Small intestine (tissue), 7 donors: ENCODE measurements around the gene HAUS3. TPM values are rescaled to one million over a fixed set of nuclear protein-coding genes. Genes with fewer than 3 reads are reported as not detected.
A peak's percentile ranks its signal among the peaks of the same experiment; 100 is the strongest.

Experiments
- DNase-seq, 2 donors: peaks; one replicate each; pipeline versions ENCODE4 v3.0.0 to v3.0.0-alpha.2; 2013
- FAIRE-seq: peaks from 2 replicates; lab custom pipeline; 2012; peaks lifted over from hg19 to GRCh38; lab: Jason Lieb, UNC
- H3K27ac ChIP-seq, 3 donors: one replicate each; pipeline ENCODE4 v1.5.1; 2013; ENCODE audit warnings: low read length in 2 of 3, mild to moderate bottlenecking in 2 of 3, control low read depth in 1 of 3, inconsistent platforms in 1 of 3, low read depth in 1 of 3, moderate library complexity in 1 of 3
- H3K27me3 ChIP-seq, 3 donors: one replicate each; pipeline ENCODE4 v1.6.1; 2013; ENCODE audit warnings: low read length in 3 of 3, inconsistent platforms in 1 of 3; ENCODE audit not compliant: control insufficient read depth in 3 of 3, insufficient read depth in 3 of 3
- H3K36me3 ChIP-seq, 3 donors: one replicate each; pipeline ENCODE4 v1.6.1; 2013; ENCODE audit warnings: low read length in 3 of 3, inconsistent platforms in 1 of 3, low read depth in 1 of 3, mild to moderate bottlenecking in 1 of 3, moderate library complexity in 1 of 3; ENCODE audit not compliant: control insufficient read depth in 3 of 3, insufficient read depth in 2 of 3
- H3K4me1 ChIP-seq, 3 donors: one replicate each; pipeline ENCODE4 v1.6.1; 2013; ENCODE audit warnings: low read length in 2 of 3, inconsistent platforms in 1 of 3, low read depth in 1 of 3, mild to moderate bottlenecking in 1 of 3, moderate library complexity in 1 of 3; ENCODE audit not compliant: control insufficient read depth in 3 of 3, insufficient read depth in 2 of 3
- H3K4me3 ChIP-seq, 3 donors: one replicate each; pipeline ENCODE4 v1.5.1; 2013; ENCODE audit warnings: low read length in 3 of 3, control low read depth in 1 of 3, inconsistent platforms in 1 of 3, low read depth in 1 of 3, mild to moderate bottlenecking in 1 of 3, moderate library complexity in 1 of 3
- H3K9me3 ChIP-seq, 2 donors: one replicate each; pipeline ENCODE4 v1.6.1; 2013; ENCODE audit warnings: low read depth in 1 of 2, low read length in 1 of 2; ENCODE audit not compliant: control insufficient read depth in 2 of 2, insufficient read depth in 1 of 2
- WGBS, 3 donors: extraction: QIAGEN DNeasy Blood & Tissue Kit; methylation state at CpG; one replicate each; pipeline ENCODE4 v1.1.7; 2013; 5-methylcytosine and 5-hydroxymethylcytosine counted together
- polyA plus RNA-seq, 4 donors: library from polyadenylated mRNA; stranded (reverse) in 3 of 4; unstranded in 1 of 4; fragments of 200-250 nt in 3 of 4; fragments of 120-200 nt in 1 of 4; gene quantifications; one replicate each; pipeline versions ENCODE4 v1.2.1 to v1.2.3, GENCODE V29; 2013
- donor health status: healthy with polysubstance abuse.
- donor health status: control.
- donor health status: control.
- donor health status: Bipolar disorder and iron deficiency.
- donor health status: healthy.

The HAUS3 gene
- polyA plus RNA-seq, 4 donors, result 4.0 to 16.4 (median 5.1) TPM

- peak; percentile 99 to 100 for DNase-seq
- 1% methylated on average over 73 to 98 of the region's 98 CpGs for WGBS, 3 donors
- Histone ChIP-seq H3K36me3 (peaks cover 0 to 37% (median 0%) of the 10 kb centered on the region in 3 donors), H3K9me3 (no peaks in the 10 kb centered on the region), H3K27me3 (no peaks in the 10 kb centered on the region), H3K4me3 (peak overlapping the region; percentile 50 to 92 (median 87)), H3K4me1 (peaks cover 1 to 24% (median 10%) of the 10 kb centered on the region in 3 donors), H3K27ac (peak overlapping the region; percentile 82 to 98 (median 88))
- FAIRE-seq, result no peak
These were observed 20.4 kb upstream of the HAUS3 start for GRCh38 chr4:2262145-2262943.

GRCh38 chr4:2261853-2262144 is 19.9 kb upstream of the HAUS3 start, which contains the start of gene MXD4:
Gene MXD4 (minus strand): TSS chr4:2262109. CDS start chr4:2261980, 129 bp downstream.
- peak within 1 kb of the TSS; percentile 82 to 98 (median 88) for H3K27ac ChIP-seq
- H3K9me3 ChIP-seq, result no peaks in the 10 kb centered on the region
- no peak for FAIRE-seq
- 0 to 1% (median 0%) methylated on average over 23 to 46 of the region's 46 CpGs for WGBS, 3 donors
- H3K4me1 ChIP-seq, result peaks cover 1 to 29% (median 10%) of the 10 kb centered on the region in 3 donors
- peaks cover 0 to 42% (median 0%) of the 10 kb centered on the region in 3 donors for H3K36me3 ChIP-seq
- peak within 1 kb of the TSS; percentile 87 to 92 (median 91) for H3K4me3 ChIP-seq
- no peak for DNase-seq
- H3K27me3 ChIP-seq, result no peaks in the 10 kb centered on the region

- H3K36me3 ChIP-seq, result peaks cover 0 to 47% (median 0%) of the 10 kb centered on the region in 3 donors
- FAIRE-seq (no peak), DNase-seq (peak; percentile 55 to 73)
- WGBS, 3 donors, result 1% methylated on average over 34 to 91 of the region's 91 CpGs
- peaks cover 1 to 31% (median 10%) of the 10 kb centered on the region in 3 donors for H3K4me1 ChIP-seq
- peak overlapping the region; percentile 56 to 89 (median 85) for H3K27ac ChIP-seq
- no peaks in the 10 kb centered on the region for H3K9me3 ChIP-seq
- peak overlapping the region; percentile 87 to 92 (median 91) for H3K4me3 ChIP-seq
- H3K27me3 ChIP-seq, result no peaks in the 10 kb centered on the region
These were observed 19.4 kb upstream of the HAUS3 start for GRCh38 chr4:2261110-2261852.

- no peak for FAIRE-seq
- Histone ChIP-seq H3K9me3 (no peaks in the 10 kb centered on the region), H3K4me1 (peaks cover 1 to 32% (median 10%) of the 10 kb centered on the region in 3 donors), H3K27me3 (no peaks in the 10 kb centered on the region), H3K4me3 (peak overlapping the region; percentile 87 to 92 (median 91)), H3K27ac (peak overlapping the region in 1 of 3 donors; percentile 17), H3K36me3 (peaks cover 0 to 55% (median 0%) of the 10 kb centered on the region in 3 donors)
- 37 to 44% (median 38%) methylated on average over 22 to 23 of the region's 23 CpGs for WGBS, 3 donors
- no peak for DNase-seq
These were observed 18.6 kb upstream of the HAUS3 start for GRCh38 chr4:2260344-2261109.

- 77 to 81% (median 80%) methylated on average over 14 to 15 of the region's 15 CpGs for WGBS, 3 donors
- FAIRE-seq (no peak), DNase-seq (no peak)
- no peaks in the 10 kb centered on the region for H3K9me3 ChIP-seq
- H3K27ac ChIP-seq, result peak overlapping the region in 1 of 3 donors; percentile 17
- no peaks in the 10 kb centered on the region for H3K27me3 ChIP-seq
- H3K36me3 ChIP-seq, result peaks cover 2 to 63% (median 3%) of the 10 kb centered on the region in 3 donors
- no peak overlapping the region for H3K4me3 ChIP-seq
- H3K4me1 ChIP-seq, result peaks cover 1 to 32% (median 10%) of the 10 kb centered on the region in 3 donors
These were observed 17.8 kb upstream of the HAUS3 start for GRCh38 chr4:2259541-2260343.

GRCh38 chr4:2259036-2259540 is 17.2 kb upstream of the HAUS3 start:
- Histone ChIP-seq H3K27me3 (no peaks in the 10 kb centered on the region), H3K9me3 (no peaks in the 10 kb centered on the region), H3K4me1 (peaks cover 1 to 32% (median 10%) of the 10 kb centered on the region in 3 donors), H3K36me3 (peaks cover 2 to 66% (median 3%) of the 10 kb centered on the region in 3 donors), H3K4me3 (no peak overlapping the region), H3K27ac (no peak overlapping the region)
- DNase-seq (no peak), FAIRE-seq (no peak)
- 70 to 77% (median 71%) methylated on average over 12 to 13 of the region's 13 CpGs for WGBS, 3 donors

- 82 to 86% (median 85%) methylated on average over 18 of the region's 18 CpGs for WGBS, 3 donors
- Histone ChIP-seq H3K27me3 (no peaks in the 10 kb centered on the region), H3K27ac (no peak overlapping the region), H3K4me1 (peaks cover 1 to 28% (median 10%) of the 10 kb centered on the region in 3 donors), H3K4me3 (no peak overlapping the region), H3K9me3 (no peaks in the 10 kb centered on the region), H3K36me3 (peaks cover 2 to 72% (median 3%) of the 10 kb centered on the region in 3 donors)
- DNase-seq (no peak), FAIRE-seq (no peak)
These were observed 16.4 kb upstream of the HAUS3 start for GRCh38 chr4:2258091-2259035.
